ENCODE measurements around the gene CROT.
"Not testable (repeated sequence)": the region's sequence is repeated elsewhere in the genome, so short reads cannot be mapped to it uniquely, and the experiment has no call there.

CROT gene

DNA sequence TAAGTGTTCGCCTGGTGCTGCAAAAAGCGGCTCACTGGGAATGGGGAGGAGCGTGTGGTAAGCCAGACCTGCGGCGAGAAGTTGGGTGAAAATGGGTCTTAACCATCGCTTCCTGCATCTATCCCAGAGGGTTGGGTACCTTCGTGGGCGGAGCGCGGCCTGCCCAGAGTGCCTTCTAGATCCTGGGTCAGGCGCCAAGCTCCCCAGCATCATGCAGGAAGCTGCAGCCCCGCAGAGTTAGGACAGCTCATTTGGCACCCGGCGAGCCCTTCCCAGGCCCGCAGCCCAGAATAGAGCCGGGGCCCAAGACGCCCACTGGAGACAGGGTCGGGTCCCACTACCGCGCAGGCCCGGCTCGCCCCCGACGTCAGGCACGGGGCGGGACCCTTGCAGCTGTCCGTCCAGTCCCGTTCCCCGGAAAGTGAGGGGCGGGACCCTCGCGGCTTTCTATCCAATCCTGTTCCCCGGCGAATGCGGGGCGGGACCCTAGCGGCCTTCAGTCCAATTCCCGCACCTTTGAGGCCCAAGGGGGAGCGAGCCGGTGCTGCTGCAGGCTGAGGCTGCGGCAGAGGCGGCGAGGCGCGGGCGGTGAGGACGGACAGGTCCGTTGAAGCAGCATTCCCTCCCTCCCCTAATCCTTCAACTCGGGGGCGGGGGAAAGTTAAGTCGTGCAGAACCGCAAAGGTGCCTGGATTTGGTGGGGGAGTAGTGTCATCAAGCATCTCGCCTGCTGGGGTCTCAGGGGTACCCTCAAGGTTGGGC is at the start of gene CROT:
Gene CROT, plus strand, starts transcription at position 499 of the 762 bp plus-strand sequence. CDS start 3,405 bp downstream, outside the sequence.
- DNase-seq (ENCODE audit: low read depth in 2 of 3, low spot score in 1 of 3): peak; percentile 88 to 94 (median 91)

DNA sequence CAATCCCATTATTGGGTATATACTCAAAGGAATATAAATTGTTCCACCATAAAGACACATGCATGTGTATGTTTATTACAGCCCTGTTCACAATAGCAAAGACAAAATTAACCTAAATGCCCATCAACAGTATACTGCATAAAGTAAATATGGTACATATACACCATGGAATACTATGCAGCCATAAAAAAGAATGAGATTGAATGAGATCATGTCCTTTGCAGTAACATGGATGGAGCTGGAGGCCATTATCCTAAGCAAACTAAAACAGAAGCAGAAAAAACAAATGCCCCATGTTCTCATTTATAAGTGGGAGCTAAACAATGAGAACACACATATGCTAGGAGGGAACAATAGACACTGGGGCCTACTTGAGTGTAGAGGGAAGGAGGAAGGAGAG is 44.7 kb upstream of the CROT start:
- no peak for DNase-seq (ENCODE audit: low read depth in 2 of 3, low spot score in 1 of 3)

DNA sequence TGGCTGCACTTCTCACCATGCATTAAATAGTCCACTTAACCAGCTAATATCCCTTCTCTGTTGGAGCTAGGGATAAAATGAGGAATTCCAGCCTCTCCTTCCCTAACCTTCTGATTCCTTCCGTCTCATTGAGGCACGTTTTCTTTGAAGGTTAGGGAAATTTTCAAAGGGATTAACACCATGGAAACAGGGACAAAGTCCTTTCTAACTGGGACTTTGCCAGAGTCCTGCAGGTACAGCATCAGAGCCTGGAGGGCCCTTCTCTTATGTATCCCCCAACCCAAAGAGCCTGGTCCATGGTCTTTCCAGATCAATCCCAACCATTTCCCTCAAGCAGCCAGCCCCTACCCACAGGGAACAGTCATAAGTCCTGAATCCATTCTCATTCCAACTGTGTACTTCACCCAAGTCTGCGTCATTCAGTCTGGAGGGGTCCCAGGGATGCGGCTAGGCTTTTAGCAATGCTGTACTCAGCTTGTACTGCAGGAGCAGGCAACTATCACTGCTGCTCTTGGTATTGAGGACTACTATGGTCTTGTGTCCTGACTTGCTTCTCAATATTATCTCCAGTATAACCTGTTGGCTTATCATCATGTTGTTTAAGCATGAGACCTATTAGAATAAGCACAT is 34.6 kb upstream of the CROT start:
- no peak for DNase-seq (ENCODE audit: low read depth in 2 of 3, low spot score in 1 of 3)

DNA sequence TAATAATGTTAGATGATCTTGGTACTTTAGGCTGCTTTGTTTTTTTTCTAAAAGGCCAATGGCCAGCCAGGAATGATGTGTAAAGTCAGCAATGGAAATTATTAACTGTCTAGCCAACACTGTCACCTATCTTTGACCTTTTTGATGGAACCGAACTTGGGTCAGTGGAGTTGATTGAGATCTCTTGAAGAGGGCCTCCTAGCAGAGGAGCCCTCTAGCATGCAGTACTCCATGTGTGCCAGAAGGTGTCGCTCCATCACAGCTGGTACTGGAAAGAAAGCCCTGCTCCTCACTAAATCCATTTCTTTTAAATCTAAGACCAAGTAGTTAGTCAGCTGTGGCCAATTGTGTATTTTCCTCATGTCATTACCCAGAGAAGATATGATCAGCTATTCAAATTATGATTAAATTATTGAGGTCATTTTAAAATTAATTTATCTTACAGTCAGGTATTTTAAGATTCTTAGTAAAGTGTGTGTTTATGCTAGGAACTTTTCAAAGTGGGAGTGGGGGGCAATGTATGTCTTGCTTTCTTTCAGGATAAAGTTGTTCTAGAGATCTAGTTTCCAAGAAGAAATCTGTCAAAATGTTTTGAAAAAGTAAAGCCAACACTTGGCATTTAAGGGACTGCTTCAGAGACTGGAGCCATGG is 33.1 kb upstream of the CROT start:
- peak; percentile 33 to 73 (median 34) for DNase-seq (ENCODE audit: low read depth in 2 of 3, low spot score in 1 of 3)

- DNase-seq (ENCODE audit: low read depth in 2 of 3, low spot score in 1 of 3): no peak
Observed at GRCh38 chr7:87316097-87316700, 29.3 kb upstream of the CROT start.

- no peak for DNase-seq (ENCODE audit: low read depth in 2 of 3, low spot score in 1 of 3)
Observed at GRCh38 chr7:87316846-87317552, 28.5 kb upstream of the CROT start.

- DNase-seq (ENCODE audit: low read depth in 2 of 3, low spot score in 1 of 3): no peak
Observed at GRCh38 chr7:87317691-87318245, 27.7 kb upstream of the CROT start.

GRCh38 chr7:87318741-87319140 is 26.7 kb upstream of the CROT start:
- DNase-seq (ENCODE audit: low read depth in 2 of 3, low spot score in 1 of 3): no peak

DNA sequence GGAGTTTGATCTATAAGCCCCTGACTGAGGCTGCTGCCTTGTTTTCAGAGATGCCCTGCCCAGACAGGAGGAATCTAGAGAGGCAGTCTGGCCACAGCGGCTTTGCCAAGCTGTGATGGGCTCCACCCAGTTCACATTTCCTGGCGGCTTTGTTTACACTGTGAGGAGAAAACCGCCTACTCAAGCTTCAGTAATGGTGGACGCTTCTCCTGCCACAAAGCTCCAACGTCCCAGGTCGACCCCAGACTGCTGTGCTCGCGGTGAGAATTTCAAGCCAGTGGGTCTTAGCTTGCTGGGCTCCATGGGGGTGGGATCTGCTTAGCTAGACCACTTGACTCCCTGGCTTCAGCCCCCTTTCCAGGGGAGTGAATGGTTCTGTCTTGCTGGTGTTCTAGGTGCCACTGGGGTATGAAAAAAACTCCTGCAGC is 26.3 kb upstream of the CROT start:
- not testable (repeated sequence) for DNase-seq (ENCODE audit: low read depth in 2 of 3, low spot score in 1 of 3)

DNA sequence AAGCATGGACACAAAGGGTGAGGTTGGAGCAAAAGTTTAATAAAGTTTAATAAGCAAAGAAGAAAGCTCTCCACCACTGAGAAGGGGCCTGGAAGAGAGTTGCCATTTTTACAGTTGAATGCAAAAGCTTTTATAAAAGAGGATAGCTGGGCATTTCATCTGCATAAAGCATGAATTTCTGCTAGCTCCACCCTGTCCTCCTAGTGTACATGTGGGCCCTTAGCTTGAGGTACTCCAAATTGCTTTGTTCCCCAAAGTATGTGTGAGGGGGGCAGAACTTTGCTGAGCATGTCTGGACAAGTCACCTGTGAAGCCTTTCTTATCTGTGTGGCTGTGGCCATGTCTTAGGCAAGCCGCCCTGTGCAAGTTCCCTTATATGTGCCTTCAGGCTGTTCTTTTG is 22.6 kb upstream of the CROT start:
- DNase-seq (ENCODE audit: low read depth in 2 of 3, low spot score in 1 of 3): no peak

DNA sequence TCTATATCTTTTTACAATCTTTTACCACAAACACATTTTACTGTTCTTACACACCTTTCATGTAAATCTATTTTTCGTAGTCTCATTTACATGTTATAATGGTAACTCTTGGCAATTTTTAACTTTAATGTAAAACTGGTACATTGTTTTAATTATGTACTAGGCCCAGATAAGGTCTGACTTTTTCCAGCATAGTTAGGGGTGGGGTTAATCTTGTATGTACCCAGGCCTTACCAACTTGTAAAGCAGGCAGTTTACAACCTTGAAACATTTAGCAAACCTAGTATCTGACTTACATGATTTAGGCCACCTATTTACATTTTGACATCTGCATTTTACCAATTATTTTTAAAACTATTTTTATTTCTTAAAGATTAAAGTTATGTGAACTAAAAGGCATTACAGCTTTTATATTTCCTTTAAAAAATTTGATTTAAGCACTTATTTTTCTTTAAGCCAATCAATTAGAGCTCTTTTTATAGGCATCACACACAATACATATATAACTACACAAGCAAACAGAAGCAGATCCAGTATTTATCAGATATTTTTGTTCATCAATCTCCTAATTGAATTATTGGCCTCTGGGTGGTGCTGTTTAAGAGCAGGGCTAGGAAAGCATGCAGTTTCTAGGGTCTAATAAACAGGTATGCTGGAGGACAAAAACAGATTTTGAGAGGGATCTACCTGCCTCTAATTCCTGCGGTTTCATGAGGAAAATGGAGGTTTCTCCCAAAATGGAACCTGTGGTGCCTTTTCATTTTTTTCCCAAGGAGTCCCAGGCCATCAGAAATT is 19.7 kb upstream of the CROT start:
- DNase-seq (ENCODE audit: low read depth in 2 of 3, low spot score in 1 of 3): no peak

DNA sequence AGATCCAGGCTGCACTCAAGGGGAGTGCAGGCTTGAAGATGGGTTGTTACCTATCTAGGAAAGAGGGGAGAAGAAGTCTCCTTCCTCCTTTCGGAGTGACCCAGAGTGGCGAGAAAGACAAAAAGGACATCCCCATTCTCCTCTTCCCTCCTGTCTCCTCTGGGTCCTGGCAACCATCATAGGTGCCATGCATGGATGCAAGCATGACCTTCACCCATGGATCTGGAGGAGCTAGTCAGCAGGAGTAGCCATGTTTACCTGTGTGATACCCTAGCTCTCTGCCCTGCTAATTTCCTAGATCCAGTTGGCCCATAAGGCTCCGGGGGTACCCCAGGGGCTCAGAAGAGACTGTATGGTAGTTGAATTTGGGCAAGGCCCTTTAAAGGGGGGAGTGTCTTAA is 17.2 kb upstream of the CROT start:
- no peak for DNase-seq (ENCODE audit: low read depth in 2 of 3, low spot score in 1 of 3)

GRCh38 chr7:87330316-87330715 is 15.1 kb upstream of the CROT start:
- DNase-seq (ENCODE audit: low read depth in 2 of 3, low spot score in 1 of 3): no peak

GRCh38 chr7:87330942-87331341 is 14.5 kb upstream of the CROT start:
- DNase-seq (ENCODE audit: low read depth in 2 of 3, low spot score in 1 of 3): no peak

GRCh38 chr7:87331687-87332252 is 13.7 kb upstream of the CROT start:
- DNase-seq (ENCODE audit: low read depth in 2 of 3, low spot score in 1 of 3): no peak

GRCh38 chr7:87332321-87332720 is 13.1 kb upstream of the CROT start:
- no peak for DNase-seq (ENCODE audit: low read depth in 2 of 3, low spot score in 1 of 3)

DNA sequence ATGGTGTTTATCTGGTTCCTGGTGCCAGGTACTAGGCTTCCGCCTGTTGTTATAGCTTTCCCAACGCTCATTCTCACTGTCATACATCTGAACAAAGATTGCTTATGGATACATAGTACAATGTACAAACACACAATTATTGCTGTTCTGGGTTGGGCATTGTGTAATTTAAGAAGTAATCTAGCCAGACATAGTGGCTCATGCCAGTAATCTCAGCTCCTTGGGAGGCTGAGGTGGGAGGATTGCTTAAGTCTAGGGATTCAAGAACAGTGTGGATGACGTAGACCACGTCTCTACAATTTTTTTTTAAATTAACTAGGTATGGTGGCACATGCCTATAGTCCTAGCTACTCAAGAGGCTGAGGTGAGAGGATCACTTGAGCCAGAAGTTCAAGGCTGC is 9.3 kb upstream of the CROT start:
- DNase-seq (ENCODE audit: low read depth in 2 of 3, low spot score in 1 of 3): no peak

DNA sequence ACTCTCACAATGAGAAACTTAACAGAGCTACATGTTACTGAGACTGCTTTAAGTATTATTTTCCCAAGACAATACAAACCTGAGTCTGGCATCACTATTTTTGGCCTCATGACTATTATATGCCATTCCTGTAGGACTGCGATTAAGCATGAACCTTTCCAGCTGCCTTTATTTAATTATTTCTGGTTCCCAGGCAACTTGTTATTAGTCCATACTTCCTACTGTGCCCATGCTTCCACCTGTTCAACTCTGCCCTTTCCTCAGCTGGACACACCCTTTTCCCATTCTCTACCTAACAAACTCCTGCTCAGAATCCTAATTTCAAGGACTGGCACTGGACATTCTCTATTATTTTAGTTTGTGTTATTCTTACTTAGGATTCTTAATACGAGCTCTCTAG is 8.1 kb upstream of the CROT start:
- DNase-seq (ENCODE audit: low read depth in 2 of 3, low spot score in 1 of 3): no peak

DNA sequence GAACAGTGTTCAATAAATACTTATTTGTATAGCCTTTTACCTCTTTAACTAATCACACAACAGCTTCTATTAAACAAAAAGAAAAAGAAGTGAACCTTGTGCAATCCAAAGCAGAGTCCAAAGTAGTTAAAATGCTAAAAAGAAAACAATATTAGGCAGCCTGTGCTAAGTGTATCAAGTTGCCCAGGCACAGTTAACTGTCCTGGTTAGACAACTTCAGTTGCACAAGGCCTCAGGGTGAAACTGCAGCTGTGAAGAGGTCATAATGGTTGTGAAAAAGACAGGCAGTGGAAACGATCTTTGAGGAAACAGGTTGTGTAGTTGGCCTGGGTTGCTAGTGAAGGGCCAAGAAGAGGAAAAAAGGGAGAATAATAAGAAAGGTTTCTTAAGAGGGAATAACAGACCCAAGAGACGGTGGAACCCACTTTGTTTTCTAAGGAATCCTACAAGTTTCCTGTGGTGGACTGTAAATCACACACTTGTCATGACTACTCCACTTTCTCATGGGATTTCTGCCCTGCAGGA is 6.0 kb upstream of the CROT start:
- DNase-seq (ENCODE audit: low read depth in 2 of 3, low spot score in 1 of 3): no peak

- DNase-seq (ENCODE audit: low read depth in 2 of 3, low spot score in 1 of 3): no peak
Observed at GRCh38 chr7:87341441-87341840, 4.0 kb upstream of the CROT start.
